HCT116 (cell line): ENCODE data around the gene COL4A1.

Source experiments
- CEBPB ChIP-seq: IDR thresholded peaks from 2 replicates; pipeline ENCODE4 v1.6.1; 2012; ENCODE audit warnings: low read depth
- CTCF ChIP-seq, 3 experiments: fragments of 200-600 bp in 1 of 3; sonication (generic) in 1 of 3; IDR thresholded peaks in 2 of 3; conservative IDR thresholded peaks in 1 of 3; 2 replicates each; pipeline ENCODE4 v1.5.1; 2012 to 2017; ENCODE audit warnings: low read depth in 2 of 3, low read length in 2 of 3, antibody characterized with exemption in 1 of 3, borderline replicate concordance in 1 of 3, control low read depth in 1 of 3, mild to moderate bottlenecking in 1 of 3, mixed read lengths in 1 of 3, mixed run types in 1 of 3, moderate library complexity in 1 of 3; ENCODE audit not compliant: insufficient read depth in 1 of 3
- EZH2 ChIP-seq: fragments of 200-600 bp; sonication (generic); IDR thresholded peaks from 2 replicates; pipeline ENCODE4 v1.6.1; 2017; ENCODE audit warnings: antibody characterized with exemption, mixed run types
- FOSL1 ChIP-seq: IDR thresholded peaks from 2 replicates; pipeline ENCODE4 v1.6.1; 2012; ENCODE audit warnings: low read depth
- MAX ChIP-seq: IDR thresholded peaks from 2 replicates; pipeline ENCODE4 v1.6.1; 2012
- POLR2A ChIP-seq: IDR thresholded peaks from 2 replicates; pipeline ENCODE4 v1.7.0; 2011; ENCODE audit warnings: borderline replicate concordance; ENCODE audit not compliant: insufficient read depth, insufficient read length; ENCODE audit errors: extremely low read depth
- POLR2AphosphoS5 ChIP-seq: IDR thresholded peaks from 2 replicates; pipeline ENCODE4 v1.6.1; 2011; ENCODE audit warnings: mild to moderate bottlenecking, low read depth, low read length, moderate library complexity
- REST ChIP-seq: IDR thresholded peaks from 2 replicates; pipeline ENCODE4 v1.6.1; 2012; ENCODE audit warnings: low read depth
- SIN3A ChIP-seq: IDR thresholded peaks from 2 replicates; pipeline ENCODE4 v1.6.1; 2012; ENCODE audit warnings: low read depth
- SP1 ChIP-seq: IDR thresholded peaks from 2 replicates; pipeline ENCODE4 v1.6.1; 2012; ENCODE audit warnings: low read depth
- YY1 ChIP-seq: IDR thresholded peaks from 2 replicates; pipeline ENCODE4 v1.6.1; 2011; ENCODE audit warnings: low read length, low read depth, moderate library complexity, mild to moderate bottlenecking; ENCODE audit not compliant: insufficient replicate concordance; ENCODE audit errors: extremely low read depth
- ZNF274 ChIP-seq: fragments of 200-500 bp; sonication (Bioruptor generic); IDR thresholded peaks from 2 replicates; pipeline ENCODE4 v1.6.1; 2014; ENCODE audit warnings: mild to moderate bottlenecking, low read depth, low read length, inconsistent platforms

GRCh38 chr13:110221406-110222117 is 85.4 kb downstream of the COL4A1 start:
- TF ChIP-seq POLR2A (no peak), CTCF (IDR thresholded peaks at IDR 0.05 in 2 of 3, conservative IDR thresholded peaks at IDR 0.05 in 1 of 3; ENCODE audit: borderline replicate concordance in 1 of 3, insufficient read depth in 1 of 3, low read depth in 2 of 3, low read length in 2 of 3) (no peak), ZNF274 (no peak), SP1 (no peak), YY1 (no peak), EZH2 (no peak), MAX (no peak), POLR2AphosphoS5 (no peak), SIN3A (no peak), CEBPB (no peak), REST (no peak), FOSL1 (no peak)
